Measurements from ENCODE around the gene HSF2. TPM values are rescaled to one million over a fixed set of nuclear protein-coding genes. Genes with fewer than 3 reads are reported as not detected.

The HSF2 gene
- total and polyA plus RNA-seq, 9 donors: 14.0 to 28.1 (median 17.3) TPM

DNA sequence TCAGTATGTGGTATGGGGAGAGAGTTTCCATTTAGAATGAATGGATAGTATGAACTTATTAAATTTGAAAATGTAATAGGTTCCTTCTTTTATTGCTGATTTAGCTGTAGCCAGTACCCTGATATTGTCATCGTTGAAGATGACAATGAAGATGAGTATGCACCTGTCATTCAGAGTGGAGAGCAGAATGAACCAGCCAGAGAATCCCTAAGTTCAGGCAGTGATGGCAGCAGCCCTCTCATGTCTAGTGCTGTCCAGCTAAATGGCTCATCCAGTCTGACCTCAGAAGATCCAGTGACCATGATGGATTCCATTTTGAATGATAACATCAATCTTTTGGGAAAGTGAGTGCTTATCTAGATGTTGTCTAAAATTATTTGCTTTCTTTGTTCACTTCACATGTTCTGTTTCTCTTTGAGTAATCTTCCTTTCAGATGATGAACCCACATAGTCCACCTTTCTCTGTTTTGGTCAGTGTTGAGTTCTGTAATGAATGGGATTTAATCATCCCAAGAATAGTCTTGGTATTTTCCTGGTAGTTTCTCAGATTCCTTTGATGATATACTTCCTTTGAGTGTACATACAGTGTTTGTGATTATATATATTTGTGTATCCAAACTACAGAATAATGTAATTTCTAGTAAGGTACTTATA is 23.3 kb downstream of the HSF2 start:
- WGBS, 3 donors: 92 to 100% (median 100%) methylated on average over 1 of the region's 1 CpG
- intact Hi-C loops (cut with DNase I): no loop called here
- TF ChIP-seq CTCF (IDR thresholded peaks at IDR 0.05) (no peak), POLR2A (IDR thresholded peaks at IDR 0.05) (no peak), EP300 (IDR thresholded peaks at IDR 0.05) (no peak)
- no peaks in the 10 kb centered on the region for H3K27me3 ChIP-seq
- DNase-seq: no peak
- no peaks in the 10 kb centered on the region for H3K9me3 ChIP-seq
- H3K27ac ChIP-seq: no peak overlapping the region
- H3K4me3 ChIP-seq: no peak overlapping the region
- no peaks in the 10 kb centered on the region for H3K36me3 ChIP-seq
- H3K4me1 ChIP-seq (ENCODE audit: insufficient read depth): no peaks in the 10 kb centered on the region

DNA sequence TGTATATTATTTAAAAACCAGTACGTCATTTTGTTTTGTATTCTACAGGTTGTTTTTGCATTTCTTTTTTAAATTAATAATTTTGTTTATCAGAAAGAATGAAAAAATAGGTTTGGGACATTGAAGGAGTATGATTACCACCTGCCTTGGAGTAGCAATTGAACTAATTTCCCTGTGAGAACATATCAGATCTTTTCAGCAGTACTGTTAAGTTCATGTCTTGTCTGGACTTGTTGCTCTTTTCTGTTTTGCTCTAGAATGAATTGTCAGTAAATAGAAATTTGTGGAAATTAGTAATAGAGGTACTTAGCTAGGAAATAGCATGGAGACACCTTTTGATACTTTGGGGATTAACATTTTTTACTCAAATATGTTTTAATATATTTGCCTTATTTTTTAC is 24.3 kb downstream of the HSF2 start:
- Histone ChIP-seq H3K27ac (no peak overlapping the region), H3K27me3 (no peaks in the 10 kb centered on the region), H3K36me3 (no peaks in the 10 kb centered on the region), H3K4me1 (ENCODE audit: insufficient read depth) (no peaks in the 10 kb centered on the region), H3K9me3 (no peaks in the 10 kb centered on the region), H3K4me3 (no peak overlapping the region)
- no peak for DNase-seq
- intact Hi-C loops (cut with DNase I): no loop called here
- 56 to 81% (median 63%) methylated on average over 1 of the region's 1 CpG for WGBS, 3 donors
- no peak for TF ChIP-seq POLR2A (IDR thresholded peaks at IDR 0.05)
- no peak for TF ChIP-seq CTCF (IDR thresholded peaks at IDR 0.05)
- TF ChIP-seq EP300 (IDR thresholded peaks at IDR 0.05): no peak

GRCh38 chr6:122426597-122426996 is 27.1 kb downstream of the HSF2 start:
- Histone ChIP-seq H3K4me3 (no peak overlapping the region), H3K27ac (no peak overlapping the region), H3K27me3 (no peaks in the 10 kb centered on the region), H3K4me1 (ENCODE audit: insufficient read depth) (no peaks in the 10 kb centered on the region), H3K9me3 (no peaks in the 10 kb centered on the region), H3K36me3 (no peaks in the 10 kb centered on the region)
- WGBS, 3 donors: 94 to 97% (median 96%) methylated on average over 3 of the region's 3 CpGs
- DNase-seq: no peak
- TF ChIP-seq POLR2A (IDR thresholded peaks at IDR 0.05): no peak
- TF ChIP-seq CTCF (IDR thresholded peaks at IDR 0.05): no peak
- no peak for TF ChIP-seq EP300 (IDR thresholded peaks at IDR 0.05)
- intact Hi-C loops (cut with DNase I): no loop called here

DNA sequence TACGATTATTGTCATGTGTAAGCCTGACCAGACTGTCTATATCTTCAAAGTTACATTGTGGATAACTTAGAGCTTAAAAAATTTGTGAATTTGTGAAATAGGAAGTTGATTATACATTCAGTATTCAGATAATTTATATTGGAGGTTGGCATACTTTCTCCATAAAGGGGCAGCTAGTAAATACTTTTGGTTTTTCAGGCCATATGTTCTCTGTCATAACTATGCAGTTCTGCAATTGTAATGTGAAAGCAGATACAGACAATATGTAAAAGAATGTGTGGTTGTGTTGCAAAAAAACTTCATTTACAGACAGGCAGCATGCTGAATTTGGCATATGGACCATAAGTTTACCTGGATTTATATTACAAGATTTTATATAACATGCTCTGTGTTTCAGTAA is 29.3 kb downstream of the HSF2 start:
- no peaks in the 10 kb centered on the region for H3K36me3 ChIP-seq
- 74 to 89% (median 76%) methylated on average over 1 of the region's 1 CpG for WGBS, 3 donors
- H3K4me3 ChIP-seq: no peak overlapping the region
- intact Hi-C loops (cut with DNase I): no loop called here
- DNase-seq: no peak
- H3K9me3 ChIP-seq: no peaks in the 10 kb centered on the region
- no peaks in the 10 kb centered on the region for H3K4me1 ChIP-seq (ENCODE audit: insufficient read depth)
- H3K27ac ChIP-seq: no peak overlapping the region
- H3K27me3 ChIP-seq: no peaks in the 10 kb centered on the region
- TF ChIP-seq CTCF (IDR thresholded peaks at IDR 0.05): no peak
- no peak for TF ChIP-seq EP300 (IDR thresholded peaks at IDR 0.05)
- TF ChIP-seq POLR2A (IDR thresholded peaks at IDR 0.05): no peak

All from ovary (tissue), 9 donors.